Epithelial cell of proximal tubule (primary cell): ENCODE results near the gene CEP250. TPM values are rescaled to one million over a fixed set of nuclear protein-coding genes. Genes with fewer than 3 reads are reported as not detected.
A peak's percentile ranks its signal among the peaks of the same experiment; 100 is the strongest.

Experiments used
- DNase-seq: peaks from one replicate; pipeline ENCODE4 v3.0.0-alpha.2; 2011; ENCODE audit warnings: low read depth
- H3K4me3 ChIP-seq: 2 replicates; pipeline ENCODE4 v1.5.1; 2011; ENCODE audit warnings: low read depth, mild to moderate bottlenecking, low read length
- total RNA-seq: library from RNA; depleted of rRNA; stranded (reverse); fragments of >200 nt; gene quantifications from 2 replicates; pipeline ENCODE4 v1.2.3, GENCODE V29; 2015
- TF ChIP-seq, protein P1 (sequence below): conservative IDR thresholded peaks from 2 replicates; pipeline ENCODE4 v1.5.1; 2012; ENCODE audit warnings: low read depth, mild to moderate bottlenecking, low read length

CEP250 gene
- total RNA-seq, 1 donor from 2014 or later = 91.7 TPM

DNA sequence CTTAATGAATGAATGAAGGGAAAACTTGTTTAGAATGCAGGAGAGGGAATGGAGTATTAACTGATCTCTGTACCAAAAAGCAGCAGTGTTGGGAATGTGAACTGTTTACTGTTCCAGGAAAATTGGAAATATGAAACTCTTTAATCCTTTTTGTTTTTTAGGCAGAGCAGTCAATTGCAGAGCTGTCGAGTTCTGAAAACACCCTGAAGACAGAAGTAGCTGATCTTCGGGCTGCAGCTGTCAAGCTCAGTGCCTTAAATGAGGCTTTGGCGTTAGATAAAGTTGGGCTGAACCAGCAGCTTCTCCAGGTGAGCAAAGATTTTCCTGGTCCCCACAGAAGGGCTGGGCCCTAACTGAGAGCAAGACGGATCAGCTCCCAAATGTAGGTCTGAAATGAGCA, 20.9 kb downstream of the CEP250 start:
- DNase-seq = no peak
- TF ChIP-seq, protein P1, sequence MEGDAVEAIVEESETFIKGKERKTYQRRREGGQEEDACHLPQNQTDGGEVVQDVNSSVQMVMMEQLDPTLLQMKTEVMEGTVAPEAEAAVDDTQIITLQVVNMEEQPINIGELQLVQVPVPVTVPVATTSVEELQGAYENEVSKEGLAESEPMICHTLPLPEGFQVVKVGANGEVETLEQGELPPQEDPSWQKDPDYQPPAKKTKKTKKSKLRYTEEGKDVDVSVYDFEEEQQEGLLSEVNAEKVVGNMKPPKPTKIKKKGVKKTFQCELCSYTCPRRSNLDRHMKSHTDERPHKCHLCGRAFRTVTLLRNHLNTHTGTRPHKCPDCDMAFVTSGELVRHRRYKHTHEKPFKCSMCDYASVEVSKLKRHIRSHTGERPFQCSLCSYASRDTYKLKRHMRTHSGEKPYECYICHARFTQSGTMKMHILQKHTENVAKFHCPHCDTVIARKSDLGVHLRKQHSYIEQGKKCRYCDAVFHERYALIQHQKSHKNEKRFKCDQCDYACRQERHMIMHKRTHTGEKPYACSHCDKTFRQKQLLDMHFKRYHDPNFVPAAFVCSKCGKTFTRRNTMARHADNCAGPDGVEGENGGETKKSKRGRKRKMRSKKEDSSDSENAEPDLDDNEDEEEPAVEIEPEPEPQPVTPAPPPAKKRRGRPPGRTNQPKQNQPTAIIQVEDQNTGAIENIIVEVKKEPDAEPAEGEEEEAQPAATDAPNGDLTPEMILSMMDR = no peak
- no peak overlapping the region for H3K4me3 ChIP-seq

DNA sequence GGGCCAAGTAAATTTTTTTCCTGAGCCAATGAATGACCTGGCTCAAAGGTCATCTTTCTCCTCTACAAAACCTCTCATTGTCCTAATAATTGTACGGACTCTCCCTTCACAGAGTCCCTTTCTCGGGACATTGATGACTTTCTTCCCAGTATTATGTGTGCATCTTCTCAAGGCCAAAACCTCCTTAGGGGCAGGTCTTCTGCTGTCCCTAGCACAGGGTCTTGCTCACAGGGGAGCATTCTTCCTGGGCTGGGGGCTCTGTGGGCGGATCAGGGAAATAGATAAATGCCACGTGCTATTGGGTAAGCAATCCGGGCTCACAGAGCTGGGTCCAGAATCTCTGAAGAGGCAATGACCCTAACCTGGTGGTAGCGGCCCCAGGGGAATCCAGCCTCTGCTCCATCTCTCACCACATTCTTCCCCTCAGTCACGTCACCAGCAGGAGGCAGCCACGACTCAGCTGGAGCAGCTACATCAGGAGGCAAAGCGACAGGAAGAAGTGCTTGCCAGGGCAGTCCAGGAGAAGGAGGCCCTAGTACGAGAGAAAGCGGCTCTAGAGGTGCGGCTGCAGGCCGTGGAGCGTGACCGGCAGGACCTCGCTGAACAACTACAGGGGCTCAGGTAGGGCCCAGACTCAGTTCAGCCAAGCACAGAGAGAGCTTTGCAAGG, 23.5 kb downstream of the CEP250 start:
- TF ChIP-seq, protein P1 = peak; percentile 18
- no peak overlapping the region for H3K4me3 ChIP-seq
- DNase-seq = no peak

DNA sequence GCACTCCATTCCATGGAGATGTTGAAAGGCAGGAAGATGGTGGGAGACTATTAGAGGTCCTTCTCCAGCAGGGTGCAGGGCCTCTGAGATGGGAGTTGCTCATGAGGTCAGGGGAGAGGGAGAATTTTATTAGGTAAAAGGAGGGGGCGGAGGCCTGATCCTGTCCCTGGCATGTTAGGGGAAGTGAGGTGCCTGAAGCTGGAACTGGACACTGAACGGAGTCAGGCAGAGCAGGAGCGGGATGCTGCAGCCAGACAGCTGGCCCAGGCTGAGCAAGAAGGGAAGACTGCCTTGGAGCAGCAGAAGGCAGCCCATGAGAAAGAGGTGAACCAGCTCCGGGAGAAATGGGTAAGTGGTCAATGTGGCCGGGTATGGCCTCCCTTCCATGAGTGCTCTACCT, 24.4 kb downstream of the CEP250 start:
- H3K4me3 ChIP-seq = no peak overlapping the region
- DNase-seq = no peak
- TF ChIP-seq, protein P1 = no peak

DNA sequence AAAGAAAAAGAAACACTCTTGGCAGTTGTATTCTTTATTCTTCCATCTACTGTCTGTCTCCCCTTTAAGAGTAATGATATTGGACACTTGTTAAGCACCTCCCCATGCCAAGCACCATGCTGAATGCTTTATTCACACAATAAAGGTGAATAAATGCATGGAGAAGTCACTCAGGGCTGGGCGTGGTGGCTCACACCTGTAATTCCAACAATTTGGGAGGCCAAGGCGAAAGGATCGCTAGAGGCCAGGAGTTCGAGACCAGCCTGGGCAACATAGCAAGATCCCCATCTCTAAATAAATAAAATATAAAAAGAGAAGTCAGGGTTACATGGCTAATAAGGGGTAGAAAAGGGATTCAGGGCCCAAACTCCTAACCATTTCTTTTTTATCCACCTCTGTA, 32.1 kb downstream of the CEP250 start:
- DNase-seq = no peak
- TF ChIP-seq, protein P1 = no peak
- no peak overlapping the region for H3K4me3 ChIP-seq

DNA sequence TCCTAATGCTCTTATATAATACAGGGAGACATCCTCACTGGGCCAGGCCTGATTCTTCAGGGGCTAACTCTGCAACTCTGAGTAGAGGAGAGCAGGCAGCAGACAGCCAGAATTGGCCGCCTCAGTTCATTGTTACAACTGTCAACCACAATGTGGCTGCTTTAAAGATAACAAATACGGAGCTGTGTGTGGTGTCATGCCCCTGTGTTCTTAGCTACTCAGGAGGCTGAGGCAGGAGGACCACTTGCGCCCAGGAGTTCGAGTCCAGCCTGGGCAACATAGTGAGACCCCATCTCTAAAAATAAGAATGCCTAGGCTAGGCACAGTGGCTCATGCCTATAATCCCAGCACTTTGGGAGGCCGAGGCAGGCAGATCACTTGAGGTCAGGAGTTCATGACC, 34.3 kb downstream of the CEP250 start:
- H3K4me3 ChIP-seq = no peak overlapping the region
- no peak for DNase-seq
- TF ChIP-seq, protein P1 = no peak

DNA sequence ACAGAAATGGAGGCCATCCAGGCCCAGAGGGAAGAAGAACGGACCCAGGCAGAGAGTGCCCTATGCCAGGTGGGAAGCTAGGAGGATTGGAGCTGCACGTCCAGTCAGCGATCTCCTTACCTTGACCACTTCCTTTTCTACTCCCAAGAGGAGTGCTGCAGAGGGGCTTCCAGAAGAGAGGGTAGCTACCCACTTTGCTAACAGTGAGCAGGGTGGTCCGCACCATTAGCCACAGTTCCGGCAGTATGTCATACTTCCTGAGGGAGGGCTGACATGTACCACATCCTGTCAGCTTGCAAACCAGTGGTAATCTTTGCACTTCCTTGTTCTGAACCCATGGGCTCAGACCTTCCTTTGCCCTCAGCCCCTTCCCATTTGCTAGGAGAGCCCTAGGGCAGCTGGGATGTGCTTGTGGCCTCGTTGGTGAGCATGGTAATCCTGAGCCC, 35.4 kb downstream of the CEP250 start:
- no peak for DNase-seq
- TF ChIP-seq, protein P1 = no peak
- no peak overlapping the region for H3K4me3 ChIP-seq

DNA sequence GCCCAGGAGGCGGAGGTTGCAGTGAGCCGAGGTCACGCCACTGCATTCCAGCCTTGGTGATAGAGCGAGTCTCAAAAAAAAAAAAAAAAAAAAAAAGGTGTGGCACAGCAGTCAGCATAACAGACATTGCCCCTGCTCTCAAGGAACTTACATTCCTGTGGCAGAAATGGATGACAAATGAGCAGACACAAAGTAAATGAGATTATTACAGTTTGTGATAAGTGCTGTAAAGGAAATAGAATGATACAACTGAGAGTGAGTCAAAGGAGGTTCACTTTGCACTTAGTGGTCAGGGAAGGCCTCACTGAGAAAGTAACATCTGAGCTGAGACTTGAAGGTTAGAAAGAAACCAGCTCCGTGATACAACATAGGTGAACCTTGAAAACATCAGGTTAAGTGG, 36.4 kb downstream of the CEP250 start:
- TF ChIP-seq, protein P1 = no peak
- no peak for DNase-seq

More for the DNA sequence above, 36.4 kb downstream of the CEP250 start:
- H3K4me3 ChIP-seq = no peak overlapping the region
